ENCODE data around the gene C1QTNF2.

Gene C1QTNF2

DNA sequence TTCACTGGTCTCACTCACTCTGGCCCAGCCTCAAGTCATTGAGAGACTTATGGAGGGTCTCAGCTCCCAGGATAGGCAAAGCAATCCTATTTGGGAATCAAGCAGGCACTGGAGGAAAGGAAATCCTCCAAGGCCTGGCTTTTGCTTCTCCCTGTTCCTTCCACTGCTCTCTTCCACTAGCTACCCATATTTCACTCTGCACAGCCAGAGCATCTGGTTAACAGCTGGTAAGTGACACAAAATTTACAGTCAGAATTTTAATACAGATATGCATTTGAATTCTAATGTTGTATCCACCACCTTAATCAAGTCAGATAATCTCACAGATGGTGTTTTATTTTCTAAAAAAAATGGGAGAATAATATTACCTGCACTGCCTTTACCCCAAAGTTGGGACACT is 868 bp upstream of the C1QTNF2 start:
- no peak for DNase-seq

DNA sequence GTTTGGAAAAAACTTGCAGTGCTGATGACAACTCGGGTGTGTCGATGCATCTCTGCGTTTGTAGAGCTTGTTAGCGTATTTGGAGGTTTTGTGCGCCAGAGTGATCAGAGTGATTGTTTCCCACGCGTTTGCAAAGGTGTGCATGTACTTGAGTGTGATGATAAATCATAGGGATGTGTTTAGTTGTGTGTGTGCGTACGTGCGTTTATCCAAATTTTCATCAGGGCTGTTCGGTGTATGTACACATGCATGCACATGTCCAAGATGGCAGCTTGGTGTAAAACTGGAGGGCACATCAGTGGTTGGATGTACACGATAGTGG is 248 bp upstream of the C1QTNF2 start:
- no peak for DNase-seq

DNA sequence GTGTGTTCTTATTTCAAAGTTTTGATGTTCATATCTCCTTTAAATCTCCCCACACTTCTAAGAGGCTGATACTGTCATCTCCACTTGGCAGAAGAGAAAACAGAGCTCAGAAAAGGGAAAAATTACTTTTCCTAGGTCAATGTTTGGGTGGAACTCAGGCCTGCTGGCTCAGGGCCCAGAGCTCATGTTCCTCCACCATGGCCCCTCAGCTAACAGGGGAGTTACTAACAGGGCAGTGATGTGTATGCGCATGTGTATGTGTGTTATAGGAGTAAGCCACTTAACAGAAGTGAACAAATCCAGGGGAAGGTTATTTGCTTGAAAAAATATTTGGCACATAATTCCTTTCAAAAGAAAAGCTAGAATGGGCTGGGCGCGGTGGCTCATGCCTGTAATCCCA is 2.5 kb downstream of the C1QTNF2 start:
- DNase-seq, result no peak

DNA sequence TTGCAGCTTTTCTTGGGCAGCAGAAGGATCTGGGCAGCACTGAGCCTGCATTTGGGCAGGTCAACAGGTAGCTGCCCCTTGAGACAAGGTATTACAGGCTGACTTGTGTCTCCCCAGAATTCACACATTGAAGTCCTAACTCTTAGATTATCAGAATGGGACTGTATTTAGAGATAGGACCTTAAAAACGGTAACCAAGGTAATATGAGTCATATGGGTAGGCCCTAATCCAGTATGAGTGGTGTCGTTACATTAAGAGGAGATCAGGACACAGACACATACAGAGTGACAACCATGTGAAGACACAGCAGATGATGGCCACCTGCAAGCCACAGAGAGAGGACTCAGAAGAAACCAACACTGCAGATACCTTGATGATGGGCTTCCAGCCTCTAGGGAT is 3.2 kb downstream of the C1QTNF2 start:
- DNase-seq, result no peak

DNA sequence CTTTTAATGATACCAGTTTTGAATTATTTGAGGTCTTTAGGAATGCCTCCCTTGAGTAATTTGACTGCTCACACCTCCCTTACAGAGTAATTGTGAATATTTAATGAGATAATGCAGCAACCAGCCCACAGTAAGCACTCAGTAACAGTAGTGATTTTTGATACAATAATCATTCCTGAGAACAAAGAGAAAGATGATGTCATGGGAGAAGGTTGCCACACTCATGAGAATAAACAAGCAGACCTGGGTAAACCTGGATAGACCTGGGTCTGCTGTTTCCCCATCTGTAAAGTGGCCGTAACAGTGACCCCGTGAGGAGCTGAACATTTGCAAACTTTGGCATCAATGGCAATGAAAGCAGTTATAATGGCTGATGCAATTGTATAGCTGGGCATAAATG is 4.2 kb downstream of the C1QTNF2 start:
- no peak for DNase-seq

DNA sequence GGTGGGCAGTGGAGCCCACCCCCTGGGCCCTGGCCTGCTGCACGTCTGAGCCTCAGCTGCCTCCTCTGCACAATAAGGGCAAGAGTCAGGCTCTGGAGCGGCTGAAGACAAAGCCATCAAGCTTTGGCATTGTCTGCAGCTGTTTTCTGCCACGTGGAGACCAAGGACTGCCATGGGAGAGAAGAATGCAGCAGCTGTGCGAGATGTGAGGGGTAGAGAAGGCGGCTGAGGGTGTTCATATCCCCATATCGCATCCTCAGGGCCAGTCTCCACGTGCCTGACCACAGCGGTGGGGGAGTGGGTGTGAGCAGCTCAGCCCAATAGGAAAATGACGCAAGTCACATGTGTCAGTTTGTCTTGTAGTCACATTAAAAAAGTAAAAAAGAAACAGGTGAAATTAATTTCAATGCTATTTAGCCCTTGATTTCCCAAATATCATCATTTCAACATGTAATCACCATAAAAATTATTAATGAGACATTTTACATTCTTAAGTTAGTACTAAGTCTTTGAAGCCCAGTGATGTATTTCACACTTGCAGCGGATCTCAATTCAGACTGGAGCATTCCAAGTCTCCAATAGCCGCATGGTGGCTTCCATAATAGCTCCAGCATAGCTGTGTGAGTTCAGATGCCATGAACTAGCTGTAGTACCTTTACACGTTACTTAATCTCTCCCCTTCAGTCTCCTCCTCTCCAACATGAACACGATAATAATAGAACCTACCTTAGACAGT is 6.6 kb downstream of the C1QTNF2 start:
- no peak for DNase-seq

DNA sequence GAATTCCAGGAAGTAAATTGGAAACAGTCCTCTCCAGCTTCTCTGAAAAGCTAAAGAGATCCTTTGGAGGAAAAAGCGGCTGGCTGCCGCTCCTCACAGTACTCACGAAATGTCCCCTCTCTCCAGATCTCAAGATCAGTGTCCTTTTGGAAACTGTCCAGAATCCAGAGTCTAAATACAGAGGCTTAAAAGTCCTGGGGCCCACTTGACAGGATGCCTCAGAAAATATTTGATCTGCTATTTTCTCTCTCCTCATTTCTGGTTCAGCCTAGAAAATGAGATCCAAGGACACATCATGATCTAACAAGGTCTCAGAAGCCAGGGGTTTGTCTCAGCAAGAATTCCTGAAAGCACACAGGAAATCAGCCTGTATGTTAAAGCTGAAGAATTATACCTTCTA is 7.2 kb downstream of the C1QTNF2 start:
- DNase-seq, result no peak

DNA sequence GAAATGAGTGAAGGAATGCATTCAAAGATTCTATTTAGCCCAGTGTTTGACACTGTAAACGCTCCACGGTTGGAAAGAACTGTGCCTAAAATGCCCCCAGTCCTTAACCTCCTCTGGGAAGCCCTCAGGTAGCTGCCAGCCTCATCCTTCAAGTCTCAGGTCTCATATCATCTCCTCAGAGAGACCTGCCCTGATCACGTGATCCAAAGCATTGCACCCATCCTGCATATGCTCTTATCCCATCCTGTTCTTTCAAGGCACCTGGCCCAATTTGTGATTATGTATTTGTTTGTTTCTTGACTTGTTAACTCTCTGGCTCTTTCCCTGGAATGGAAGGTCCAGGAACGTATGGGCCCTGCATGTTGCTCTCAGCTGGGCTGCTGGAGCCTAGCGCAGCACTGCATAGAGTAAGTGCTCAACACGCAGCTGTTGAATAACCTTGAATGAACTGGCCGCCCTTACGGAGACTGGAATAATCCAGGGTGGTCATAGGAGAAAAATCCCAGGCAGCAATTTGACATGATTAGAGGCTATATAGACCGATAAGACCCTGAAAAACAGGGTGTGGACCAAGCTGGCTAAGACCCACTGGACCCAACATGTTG is 8.7 kb downstream of the C1QTNF2 start:
- DNase-seq, result no peak

DNA sequence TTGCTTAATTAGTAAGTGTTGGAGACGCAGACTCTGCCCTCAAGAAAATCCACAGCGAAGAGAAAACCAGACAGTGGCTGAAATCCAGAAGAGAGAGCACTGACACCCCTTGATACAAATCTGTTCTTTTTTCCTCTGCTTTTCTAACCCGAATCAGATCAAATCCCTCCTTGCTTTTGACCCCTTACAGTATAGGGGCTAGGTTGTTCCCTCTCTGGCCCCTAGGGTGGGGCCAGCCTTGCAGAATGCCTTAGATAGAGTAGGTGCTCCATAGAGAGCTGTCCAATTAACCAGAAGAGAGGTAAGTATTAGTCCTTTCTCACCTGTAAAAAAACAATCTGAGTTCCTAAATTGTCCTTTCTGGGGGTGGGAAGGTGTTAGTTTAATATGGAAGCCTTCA is 10.1 kb downstream of the C1QTNF2 start:
- DNase-seq, result no peak

DNA sequence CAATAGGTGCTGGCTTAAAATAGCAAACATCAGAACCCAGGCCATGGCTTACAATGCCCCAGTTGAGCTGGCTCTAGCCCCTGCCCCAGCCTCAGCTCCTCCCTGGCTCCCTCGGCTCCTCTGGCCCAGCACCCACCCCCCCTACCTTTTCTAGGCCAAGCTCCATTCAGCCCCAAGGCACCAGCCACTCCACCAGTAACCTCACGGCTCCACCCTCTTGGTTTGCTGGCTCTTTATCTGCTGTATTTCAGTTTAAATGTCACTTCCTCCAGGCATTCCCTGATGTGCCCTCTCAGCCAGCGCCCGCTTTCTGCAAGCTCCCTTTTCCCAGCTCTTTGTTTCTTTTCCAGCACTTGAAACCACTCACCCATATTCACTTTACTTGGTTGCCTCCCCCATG is 10.6 kb downstream of the C1QTNF2 start:
- DNase-seq, result no peak

DNA sequence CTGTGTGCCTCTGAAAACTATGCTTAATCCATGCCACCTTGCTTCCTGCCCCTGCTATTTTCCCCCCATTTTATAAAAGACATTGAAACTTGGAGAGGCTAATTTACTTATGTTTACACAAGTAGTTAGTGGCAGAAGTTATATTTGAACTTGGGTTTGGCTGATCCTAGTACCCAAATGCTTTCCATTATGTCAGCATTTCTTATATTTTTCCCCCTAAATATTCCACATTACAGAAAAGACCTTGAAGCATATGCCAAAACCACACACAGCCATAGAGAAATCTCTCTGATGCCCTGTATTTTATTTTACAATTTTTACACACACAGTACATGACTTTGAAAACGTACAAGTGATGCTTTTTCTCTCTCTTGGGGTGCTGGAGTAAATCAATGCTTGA is 11.2 kb downstream of the C1QTNF2 start:
- no peak for DNase-seq

DNA sequence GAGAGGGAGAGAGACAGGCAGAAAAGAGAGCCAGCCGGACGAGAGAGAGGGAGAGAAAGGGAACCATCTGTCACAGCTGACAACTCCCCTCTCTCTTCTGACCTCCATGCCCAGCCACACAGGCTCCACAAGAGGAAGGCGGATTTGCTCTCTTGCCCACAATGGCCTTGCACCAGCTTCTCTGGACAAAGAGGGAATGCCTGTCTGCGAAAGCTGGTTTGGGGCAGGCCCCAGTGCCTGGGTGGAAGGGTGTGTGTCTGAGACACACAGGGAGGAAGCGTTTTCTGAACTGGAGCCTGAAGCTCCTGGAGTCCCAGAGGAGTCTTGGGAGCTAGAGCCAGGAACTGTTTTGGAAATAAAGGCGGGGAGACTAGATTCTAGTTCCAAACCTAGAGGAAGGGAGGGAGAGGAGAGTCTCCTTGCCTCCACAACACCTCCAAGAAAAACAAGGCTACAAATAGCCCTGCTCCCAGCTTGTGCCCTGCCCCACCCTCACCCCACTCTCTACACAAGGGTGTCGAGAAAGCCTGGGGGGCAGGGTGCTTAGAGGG is 12.5 kb downstream of the C1QTNF2 start:
- DNase-seq, result no peak

DNA sequence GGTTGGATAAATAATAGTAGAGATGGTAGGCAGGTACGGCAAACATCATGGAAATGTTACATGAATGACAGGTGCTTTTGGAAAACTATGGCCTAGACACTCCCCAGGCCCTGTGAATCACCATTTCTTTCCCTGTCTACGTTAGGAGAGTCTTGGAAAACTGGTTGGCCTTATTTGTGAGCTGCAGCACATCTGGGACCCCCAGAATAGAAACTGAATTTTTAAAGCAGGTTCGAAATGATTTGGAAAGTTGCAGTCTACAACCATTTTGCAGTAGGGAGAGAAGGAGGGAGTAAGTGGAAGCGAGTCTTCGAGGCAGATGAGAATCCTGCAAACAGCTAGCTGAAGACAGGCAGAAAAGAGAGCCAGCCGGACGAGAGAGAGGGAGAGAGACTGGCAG is 13.0 kb downstream of the C1QTNF2 start:
- DNase-seq, result no peak

DNA sequence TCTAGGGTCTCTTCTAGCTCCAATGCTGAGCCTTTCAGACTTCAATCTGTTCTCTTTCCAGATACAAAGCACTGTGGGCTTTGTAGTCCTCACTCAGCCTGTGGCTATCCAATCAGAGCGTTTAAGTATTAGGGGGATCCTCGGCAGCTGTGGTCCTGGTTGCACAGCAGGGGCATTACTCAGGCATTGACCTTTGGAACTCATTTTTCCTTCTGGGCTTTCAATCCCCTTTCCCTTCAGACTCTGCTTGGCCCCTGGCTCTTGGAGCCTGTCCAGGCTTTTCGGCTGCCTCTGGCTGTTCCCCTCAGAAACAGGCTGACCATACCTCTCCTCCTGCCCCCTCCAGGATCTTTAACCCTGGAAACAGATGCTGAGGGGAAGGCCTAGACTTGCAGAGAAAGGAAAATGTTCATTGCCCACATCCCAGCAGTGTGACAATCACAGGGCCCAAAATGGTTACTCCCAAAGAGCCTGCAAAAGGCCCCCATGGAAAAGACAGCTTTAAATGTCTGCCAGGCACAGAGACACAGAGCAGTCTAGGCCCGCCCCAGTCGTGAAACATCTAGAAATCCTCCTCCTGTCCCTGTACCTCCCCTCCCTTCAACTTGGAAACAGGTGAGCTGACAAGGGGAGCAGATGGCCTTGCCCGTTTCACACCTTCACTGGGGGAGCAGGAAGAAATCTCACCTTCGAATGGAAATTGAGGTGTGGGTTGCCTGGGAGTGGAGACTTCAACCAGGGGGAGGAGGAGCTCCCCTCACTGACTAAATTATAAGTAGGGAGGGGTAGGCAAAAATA is 13.7 kb downstream of the C1QTNF2 start:
- no peak for DNase-seq

DNA sequence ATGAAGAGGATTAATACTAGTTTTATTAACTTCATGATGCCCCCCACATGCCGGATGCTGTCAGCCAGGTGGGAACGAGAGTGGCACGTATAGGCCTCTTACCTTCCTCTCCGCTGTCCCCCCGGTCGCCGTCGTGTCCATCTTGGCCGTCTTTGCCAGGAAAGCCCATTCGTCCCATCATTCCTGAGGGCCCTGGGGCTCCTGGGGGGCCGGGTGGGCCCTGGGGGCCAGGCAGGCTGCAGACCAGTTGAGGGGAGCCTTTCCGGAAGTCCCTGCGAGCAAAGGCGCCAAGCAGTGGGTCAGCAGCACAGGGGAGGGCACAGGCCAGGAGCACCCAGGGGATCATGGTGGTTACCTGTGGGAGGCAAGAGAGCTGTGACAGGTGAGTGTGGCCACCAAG is 15.8 kb downstream of the C1QTNF2 start:
- no peak for DNase-seq

DNA sequence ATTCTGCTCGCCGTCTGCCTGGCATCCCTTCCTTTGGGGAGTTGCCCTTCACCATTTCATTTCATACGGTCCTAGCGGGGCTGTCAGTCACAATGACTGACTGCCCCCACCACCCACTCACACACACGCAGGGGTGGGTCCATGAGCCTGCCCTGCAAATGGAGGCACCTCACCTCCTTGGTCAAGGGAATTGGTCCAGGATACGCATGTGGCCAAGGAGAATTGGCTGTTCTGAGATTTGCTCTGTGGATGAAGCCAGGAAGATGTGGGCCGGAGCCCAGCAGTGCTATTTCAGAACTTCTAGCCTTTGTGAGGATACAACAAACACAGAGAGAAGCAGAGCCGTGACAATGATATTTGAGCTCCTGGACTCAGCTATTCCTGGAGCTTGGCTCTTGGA is 17.0 kb downstream of the C1QTNF2 start:
- no peak for DNase-seq

DNA sequence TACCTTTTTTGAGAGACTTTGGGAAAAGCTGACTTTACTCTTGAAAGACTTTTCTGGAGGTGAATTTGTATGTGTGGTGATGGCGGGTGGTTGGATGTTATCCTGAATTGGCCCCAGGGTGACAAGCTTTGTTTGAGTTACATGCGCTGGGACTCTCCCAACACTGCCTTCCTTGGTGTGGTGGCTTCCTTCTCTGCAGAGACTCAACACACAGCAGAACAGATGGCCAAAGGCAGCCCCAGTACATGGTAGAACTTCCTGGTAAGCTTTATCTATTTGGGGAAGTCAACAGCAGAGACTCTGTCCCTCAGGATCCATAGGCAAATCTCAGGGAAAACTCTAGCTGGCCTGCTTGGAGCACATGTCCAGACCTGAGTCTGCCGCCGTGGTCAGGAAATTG is 18.1 kb downstream of the C1QTNF2 start:
- no peak for DNase-seq

DNA sequence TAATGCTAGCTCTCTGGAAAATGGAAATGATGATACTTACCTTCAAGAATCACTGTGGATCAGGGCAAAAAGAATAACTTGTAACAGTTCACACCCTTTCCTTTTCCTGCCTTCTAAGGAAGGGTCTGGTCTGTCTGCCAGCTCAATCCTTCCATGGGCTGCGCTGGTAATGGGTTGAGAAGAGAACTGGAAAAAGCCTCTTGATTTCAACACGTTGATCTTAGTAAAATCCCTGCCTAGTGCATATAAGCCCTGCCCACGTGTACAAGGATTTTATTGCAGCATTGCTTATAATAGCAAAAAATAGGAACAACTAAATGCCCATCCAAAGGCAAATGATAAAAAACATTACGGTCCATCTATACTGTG is 20.5 kb downstream of the C1QTNF2 start:
- DNase-seq, result no peak

DNA sequence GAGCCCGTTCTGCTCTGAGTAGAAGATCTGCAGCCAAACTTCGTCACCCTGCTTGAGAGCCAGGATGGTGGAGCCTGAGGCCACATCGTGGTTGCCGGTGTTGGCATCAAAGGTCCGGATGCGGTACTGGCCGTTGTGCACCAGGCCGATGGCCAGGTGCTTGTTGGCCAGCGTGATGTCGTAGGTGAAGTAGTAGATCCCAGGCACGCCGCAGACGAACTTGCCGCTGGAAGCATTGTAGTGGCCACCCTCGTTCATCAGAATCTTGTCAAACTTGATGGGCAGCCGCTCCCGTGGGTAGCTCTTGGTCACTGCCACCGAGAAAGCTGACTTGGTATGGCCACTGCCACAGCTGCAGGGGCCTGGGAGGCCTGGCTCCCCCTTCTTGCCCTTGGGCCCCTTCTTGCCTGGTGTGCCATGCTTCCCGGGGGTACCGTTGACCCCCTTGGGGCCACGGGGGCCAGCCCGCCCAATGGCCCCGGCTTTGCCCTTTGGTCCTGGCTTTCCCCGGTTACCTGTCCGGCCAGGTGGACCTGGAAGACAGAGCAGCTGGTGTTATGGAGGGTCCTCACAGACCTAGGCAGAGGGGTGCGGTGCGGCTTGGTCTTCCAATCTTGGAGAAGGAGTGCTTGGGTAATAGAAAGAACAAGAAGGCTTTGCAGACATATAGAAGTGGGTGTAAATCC is 21.0 kb downstream of the C1QTNF2 start:
- DNase-seq, result no peak

DNA sequence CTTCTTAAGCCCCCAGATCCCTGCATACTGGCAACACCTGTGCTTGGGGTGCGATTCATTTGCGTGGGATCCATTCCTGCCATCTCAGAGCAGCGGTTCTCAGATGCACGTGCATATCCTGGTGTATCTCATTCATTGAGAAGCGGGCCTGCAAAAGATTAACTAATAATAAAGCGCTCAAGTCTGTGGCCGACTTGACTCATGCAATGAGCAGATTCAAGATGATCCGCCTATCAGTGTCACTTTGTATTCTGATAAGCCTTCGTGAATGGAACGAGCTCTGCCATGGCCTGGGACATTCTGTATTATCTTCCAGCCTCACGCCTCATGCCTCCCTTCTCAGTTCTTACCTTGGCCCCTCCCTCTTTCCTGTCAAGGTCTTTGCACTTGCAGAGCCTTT is 22.3 kb downstream of the C1QTNF2 start:
- no peak for DNase-seq

DNA sequence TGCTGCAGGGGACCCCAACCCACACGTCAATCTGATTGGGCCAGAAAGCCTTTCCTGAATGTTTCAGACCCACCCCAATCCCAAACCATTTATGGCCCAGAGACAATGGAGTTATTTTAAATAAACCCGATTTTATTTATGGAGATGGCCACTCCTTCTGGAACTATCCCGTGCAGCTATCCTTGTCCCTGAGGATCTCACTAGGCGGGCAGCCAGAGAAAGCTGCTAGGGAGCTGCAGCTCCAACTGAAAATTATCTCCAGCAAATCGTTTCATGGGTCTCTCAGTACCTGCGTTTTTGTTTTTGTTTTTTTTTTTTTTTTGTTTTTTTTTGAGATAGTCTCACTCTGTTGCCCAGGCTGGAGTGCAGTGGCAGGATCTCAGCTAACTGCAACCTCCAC is 23.0 kb downstream of the C1QTNF2 start:
- DNase-seq, result no peak

DNA sequence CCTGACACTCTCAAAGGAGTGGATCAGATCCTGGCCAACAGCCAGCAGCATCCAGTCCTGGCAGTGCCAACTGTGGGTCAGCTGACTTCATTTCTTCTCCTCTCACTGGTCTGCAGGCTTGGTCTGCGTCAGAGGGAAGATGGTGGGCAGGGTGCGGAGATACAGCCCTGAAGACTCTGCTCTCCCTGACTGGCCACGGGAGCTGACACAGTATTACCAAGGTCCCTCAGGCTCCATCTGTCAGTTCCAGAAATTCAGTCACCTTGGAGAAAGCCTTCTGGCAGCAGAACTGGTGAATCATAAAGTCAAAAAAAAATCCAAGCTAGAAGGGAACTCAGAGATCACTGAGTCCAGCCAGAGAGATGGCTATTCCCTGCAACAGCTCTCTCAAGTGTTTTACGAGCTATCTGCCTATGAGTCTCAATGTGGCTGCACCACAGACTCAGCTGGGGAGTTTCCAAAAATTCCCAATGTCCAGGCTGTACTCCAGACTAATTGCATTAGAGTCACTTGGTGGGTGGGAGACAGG is 27.9 kb downstream of the C1QTNF2 start:
- DNase-seq, result no peak

DNA sequence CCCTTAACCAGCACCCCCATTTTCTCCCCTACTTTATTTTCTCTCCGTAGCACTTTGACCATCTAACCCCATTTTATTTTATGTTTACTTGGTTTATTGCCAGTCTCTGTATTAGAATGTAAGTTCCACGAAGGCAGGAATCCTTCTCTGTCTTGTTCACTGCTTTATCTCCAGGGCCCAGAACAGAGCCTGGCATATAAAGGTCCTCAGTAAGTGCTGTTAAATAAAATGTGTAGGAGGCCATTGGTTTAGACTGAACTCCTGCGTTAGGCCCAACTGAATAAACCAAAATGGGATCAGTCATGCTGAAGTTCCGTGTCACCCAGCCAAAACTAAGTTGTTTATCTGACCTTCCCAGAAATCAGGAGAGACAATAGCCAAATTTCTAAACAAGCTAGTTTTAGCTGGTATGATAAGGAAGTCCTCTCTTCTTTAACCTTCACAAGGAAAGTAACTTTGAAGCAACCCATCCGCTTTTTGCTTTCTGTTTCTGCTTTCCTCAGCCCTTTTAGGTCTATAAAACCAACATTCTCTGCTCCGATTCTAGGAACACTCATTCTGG is 29.0 kb downstream of the C1QTNF2 start:
- DNase-seq, result no peak

All from stimulated activated CD4-positive, alpha-beta T cell treated with anti-CD3 and anti-CD28 coated beads, Interleukin-4, amount 100 ng/mL, for 1 hour (primary cell).